Neural cell (in vitro differentiated cells): ENCODE results near the gene MORN4. TPM values are rescaled to one million over a fixed set of nuclear protein-coding genes. Genes with fewer than 3 reads are reported as not detected.

ENCODE experiments used
- H2AFZ ChIP-seq: fragments of 200-600, 300-800 bp; sonication (generic), shearing (Covaris generic); 2 replicates; pipeline ENCODE4 v1.6.0; 2014; ENCODE audit warnings: low read depth, mild to moderate bottlenecking, antibody characterized with exemption, low read length, moderate library complexity
- H3F3A ChIP-seq: fragments of 200-600 bp; shearing (Covaris generic); 2 replicates; pipeline ENCODE4 v1.6.1; 2016; ENCODE audit warnings: mild to moderate bottlenecking, moderate library complexity, mixed read lengths, antibody characterized with exemption, low read length; ENCODE audit not compliant: insufficient read depth, poor library complexity, severe bottlenecking
- H3K27ac ChIP-seq: fragments of 200-600, 300-800 bp; sonication (generic), shearing (Covaris generic); 2 replicates; pipeline ENCODE4 v1.5.1; 2014; ENCODE audit warnings: mild to moderate bottlenecking, low read length, moderate library complexity
- H3K27me3 ChIP-seq: fragments of 300-800, 200-600 bp; sonication (generic), shearing (Covaris generic); 2 replicates; pipeline ENCODE4 v1.6.0; 2014; ENCODE audit warnings: mild to moderate bottlenecking, low read depth, low read length, moderate library complexity; ENCODE audit not compliant: insufficient read depth
- H3K36me3 ChIP-seq: fragments of 300-800, 200-600 bp; sonication (generic), shearing (Covaris generic); 2 replicates; pipeline ENCODE4 v1.5.1; 2014; ENCODE audit warnings: mild to moderate bottlenecking, antibody characterized with exemption, low read length, moderate library complexity; ENCODE audit not compliant: insufficient read depth
- H3K4me2 ChIP-seq: fragments of 300-800, 200-600 bp; sonication (generic), shearing (Covaris generic); 2 replicates; pipeline ENCODE4 v1.6.0; 2014; ENCODE audit warnings: mild to moderate bottlenecking, low read length
- H3K4me3 ChIP-seq: fragments of 300-800, 200-600 bp; sonication (generic), shearing (Covaris generic); 2 replicates; pipeline ENCODE4 v1.5.1; 2014; ENCODE audit warnings: mild to moderate bottlenecking, low read length, moderate library complexity
- H3K79me2 ChIP-seq: fragments of 200-600 bp; shearing (Covaris generic); replicated peaks from 2 replicates; pipeline ENCODE4 v1.6.0; 2014; ENCODE audit warnings: mild to moderate bottlenecking, low read length, moderate library complexity; ENCODE audit not compliant: insufficient read depth
- H3K9ac ChIP-seq: fragments of 300-800, 200-600 bp; sonication (generic), shearing (Covaris generic); 2 replicates; pipeline ENCODE4 v1.6.1; 2016; ENCODE audit warnings: mild to moderate bottlenecking, low read length, mixed read lengths
- H3K9me2 ChIP-seq: fragments of 200-600 bp; shearing (Covaris generic); 2 replicates; pipeline ENCODE4 v1.6.1; 2016; ENCODE audit warnings: mild to moderate bottlenecking, low read length, mixed read lengths; ENCODE audit not compliant: insufficient read depth
- H3K9me3 ChIP-seq: fragments of 200-600, 300-800 bp; sonication (generic), shearing (Covaris generic); 2 replicates; pipeline ENCODE4 v1.6.1; 2016; ENCODE audit warnings: mild to moderate bottlenecking, mixed run types, low read length, moderate library complexity, mixed read lengths
- H4K20me1 ChIP-seq: fragments of 200-600 bp; shearing (Covaris generic); 2 replicates; pipeline ENCODE4 v1.6.1; 2016; ENCODE audit warnings: mild to moderate bottlenecking, mixed run types; ENCODE audit not compliant: insufficient read depth
- CTCF ChIP-seq: fragments of 450-650 bp; IDR thresholded peaks from 2 replicates; pipeline ENCODE4 v1.5.1; 2014; ENCODE audit warnings: antibody characterized with exemption, mild to moderate bottlenecking, moderate library complexity; ENCODE audit not compliant: poor library complexity, severe bottlenecking
- EP300 ChIP-seq: fragments of 450-650 bp; conservative IDR thresholded peaks from 2 replicates; pipeline ENCODE4 v1.6.1; 2014; ENCODE audit warnings: antibody characterized with exemption, mild to moderate bottlenecking, moderate library complexity; ENCODE audit not compliant: poor library complexity, severe bottlenecking
- EZH2 ChIP-seq: fragments of 200-600, 300-800 bp; shearing (Covaris generic), sonication (generic); IDR thresholded peaks from 2 replicates; pipeline ENCODE4 v1.6.1; 2014; ENCODE audit warnings: antibody characterized with exemption, low read length, borderline replicate concordance, mild to moderate bottlenecking; ENCODE audit not compliant: insufficient read depth, poor library complexity, severe bottlenecking
- MXI1 ChIP-seq: fragments of 450-650 bp; conservative IDR thresholded peaks from 2 replicates; pipeline ENCODE4 v1.6.1; 2014; ENCODE audit warnings: antibody characterized with exemption, mild to moderate bottlenecking; ENCODE audit not compliant: poor library complexity, severe bottlenecking
- POLR2AphosphoS5 ChIP-seq: IDR thresholded peaks from 2 replicates; pipeline ENCODE4 v1.6.1; 2012
- RAD21 ChIP-seq: fragments of 450-650 bp; conservative IDR thresholded peaks from 2 replicates; pipeline ENCODE4 v1.6.1; 2014; ENCODE audit warnings: antibody characterized with exemption, mild to moderate bottlenecking, moderate library complexity
- REST ChIP-seq: IDR thresholded peaks from 2 replicates; pipeline ENCODE4 v1.6.1; 2012; ENCODE audit warnings: borderline replicate concordance
- SMC3 ChIP-seq: fragments of 450-650 bp; conservative IDR thresholded peaks from 2 replicates; pipeline ENCODE4 v1.6.1; 2014; ENCODE audit warnings: antibody characterized with exemption, mild to moderate bottlenecking, moderate library complexity; ENCODE audit not compliant: poor library complexity
- TAF1 ChIP-seq: IDR thresholded peaks from 2 replicates; pipeline ENCODE4 v1.6.1; 2012; ENCODE audit warnings: low read depth
- polyA plus RNA-seq: library from polyadenylated mRNA; depleted of rRNA; stranded (reverse); fragments of >200 nt; gene quantifications from 2 replicates; pipeline ENCODE4 v1.2.3, GENCODE V29; 2014

Gene MORN4
- polyA plus RNA-seq, 1 donor from 2014 or later = 64.7 TPM

GRCh38 chr10:97589479-97589878 is 43.8 kb downstream of the MORN4 start, which contains the start of gene C10orf62:
Gene C10orf62, plus strand, starts transcription at chr10:97589721. Its CDS starts 177 bp downstream, at chr10:97589898.
- H3K4me3 ChIP-seq = no peak within 1 kb of the TSS
- no peak within 1 kb of the TSS for H3K4me2 ChIP-seq
- TF ChIP-seq RAD21 (no peak), EZH2 (no peak), REST (no peak), EP300 (no peak), SMC3 (no peak), POLR2AphosphoS5 (no peak), TAF1 (no peak), CTCF (no peak), MXI1 (no peak)
- no peak within 1 kb of the TSS for H2AFZ ChIP-seq
- H3K27ac ChIP-seq = no peak within 1 kb of the TSS
- H3K79me2 ChIP-seq = no peaks in the 10 kb centered on the region
- H3K9ac ChIP-seq = no peak within 1 kb of the TSS
- no peaks in the 10 kb centered on the region for H4K20me1 ChIP-seq
- no peaks in the 10 kb centered on the region for H3K36me3 ChIP-seq
- no peaks in the 10 kb centered on the region for H3K9me2 ChIP-seq
- H3K27me3 ChIP-seq = no peaks in the 10 kb centered on the region
- no peaks in the 10 kb centered on the region for H3K9me3 ChIP-seq
- no peaks in the 10 kb centered on the region for H3F3A ChIP-seq

- no peaks in the 10 kb centered on the region for H3K79me2 ChIP-seq
- H3K9ac ChIP-seq = no peak overlapping the region
- no peaks in the 10 kb centered on the region for H3K9me3 ChIP-seq
- H3K9me2 ChIP-seq = no peaks in the 10 kb centered on the region
- no peaks in the 10 kb centered on the region for H3K27me3 ChIP-seq
- H3K4me3 ChIP-seq = no peak overlapping the region
- no peak overlapping the region for H3K4me2 ChIP-seq
- no peak overlapping the region for H3K27ac ChIP-seq
- no peak overlapping the region for H2AFZ ChIP-seq
- TF ChIP-seq POLR2AphosphoS5 (no peak), SMC3 (no peak), MXI1 (no peak), RAD21 (no peak), REST (no peak), TAF1 (no peak), EP300 (no peak), EZH2 (no peak), CTCF (no peak)
- no peaks in the 10 kb centered on the region for H3K36me3 ChIP-seq
- no peaks in the 10 kb centered on the region for H3F3A ChIP-seq
- no peaks in the 10 kb centered on the region for H4K20me1 ChIP-seq
These were observed 46.1 kb downstream of the MORN4 start for GRCh38 chr10:97587183-97587582.
